ENCODE measurements around the gene EML4. TPM values are rescaled to one million over a fixed set of nuclear protein-coding genes. Genes with fewer than 3 reads are reported as not detected.
"Not testable (repeated sequence)": the region's sequence is repeated elsewhere in the genome, so short reads cannot be mapped to it uniquely, and the experiment has no call there.

Gene EML4
- total and polyA plus RNA-seq, 9 donors = 26.0 to 36.9 (median 29.0) TPM

DNA sequence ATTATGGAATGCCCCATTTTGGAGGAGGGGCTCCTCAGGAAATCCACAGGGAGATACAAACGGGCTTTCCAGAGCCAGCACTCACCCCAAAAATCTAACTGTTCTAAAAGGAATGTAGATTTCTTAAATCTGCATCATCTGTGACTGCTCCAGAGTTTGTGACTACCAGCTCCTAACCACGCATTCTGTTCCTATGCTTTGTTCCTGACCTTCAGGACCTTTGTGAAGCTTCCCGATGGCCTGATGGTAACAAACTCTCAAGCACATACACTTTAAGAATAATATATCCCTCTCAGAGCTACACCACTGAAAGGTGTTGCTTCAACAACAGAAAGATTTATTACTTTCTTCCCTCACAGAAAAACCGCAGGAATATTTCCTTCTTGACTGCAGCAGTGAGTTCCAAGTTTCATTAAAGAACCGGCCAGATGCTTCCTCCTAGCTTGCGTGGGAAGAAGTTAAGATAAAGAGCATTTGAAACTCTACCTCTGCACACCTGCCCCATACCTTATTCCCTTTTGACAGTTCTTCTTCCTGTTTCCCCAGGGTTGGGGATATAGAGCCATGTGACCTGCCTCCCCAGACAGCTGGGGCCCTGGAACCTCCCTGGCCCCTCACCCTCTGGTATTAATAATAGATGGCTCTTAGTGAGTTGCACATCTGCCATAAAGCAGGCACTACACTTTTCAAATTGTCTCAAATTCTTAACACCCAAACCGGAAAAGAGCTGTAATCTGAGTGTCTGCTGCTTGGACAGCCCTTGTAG lies 40.2 kb upstream of the EML4 start:
- H3K9me3 ChIP-seq (replicated peaks; ENCODE audit: control insufficient read depth, low read depth, low read length) = no peaks in the 10 kb centered on the region
- peaks cover 54% of the 10 kb centered on the region for H3K4me1 ChIP-seq (ENCODE audit: control insufficient read depth, insufficient read depth, low read length)

GRCh38 chr2:42129487-42129852 lies 39.7 kb upstream of the EML4 start:
- no peak for DNase-seq
- H3K4me1 ChIP-seq (ENCODE audit: control insufficient read depth, insufficient read depth, low read length) = peaks cover 54% of the 10 kb centered on the region
- no peak overlapping the region for H3K4me3 ChIP-seq (ENCODE audit: low read length)
- H3K9me3 ChIP-seq (replicated peaks; ENCODE audit: control insufficient read depth, low read depth, low read length) = no peaks in the 10 kb centered on the region
- no peak overlapping the region for H3K27ac ChIP-seq (ENCODE audit: low read length)
- no CpG with 5 or more reads among the region's 1 CpG for WGBS (ENCODE audit: insufficient coverage)
- no peaks in the 10 kb centered on the region for H3K36me3 ChIP-seq (ENCODE audit: control insufficient read depth, insufficient read depth, low read length)
- H3K27me3 ChIP-seq (ENCODE audit: control insufficient read depth, insufficient read depth, low read length) = no peaks in the 10 kb centered on the region

More for the DNA sequence above, 40.2 kb upstream of the EML4 start:
- WGBS (ENCODE audit: insufficient coverage) = 30% methylated on average over 3 of the region's 7 CpGs
- no peak overlapping the region for H3K4me3 ChIP-seq (ENCODE audit: low read length)
- peak; percentile 66 for DNase-seq
- H3K27ac ChIP-seq (ENCODE audit: low read length) = no peak overlapping the region
- H3K36me3 ChIP-seq (ENCODE audit: control insufficient read depth, insufficient read depth, low read length) = no peaks in the 10 kb centered on the region
- no peaks in the 10 kb centered on the region for H3K27me3 ChIP-seq (ENCODE audit: control insufficient read depth, insufficient read depth, low read length)

GRCh38 chr2:42129947-42130346 lies 39.2 kb upstream of the EML4 start:
- Histone ChIP-seq H3K36me3 (ENCODE audit: control insufficient read depth, insufficient read depth, low read length) (no peaks in the 10 kb centered on the region), H3K27ac (ENCODE audit: low read length) (no peak overlapping the region), H3K27me3 (ENCODE audit: control insufficient read depth, insufficient read depth, low read length) (no peaks in the 10 kb centered on the region), H3K9me3 (replicated peaks; ENCODE audit: control insufficient read depth, low read depth, low read length) (no peaks in the 10 kb centered on the region), H3K4me1 (ENCODE audit: control insufficient read depth, insufficient read depth, low read length) (peaks cover 53% of the 10 kb centered on the region), H3K4me3 (ENCODE audit: low read length) (no peak overlapping the region)
- WGBS (ENCODE audit: insufficient coverage) = no CpG with 5 or more reads among the region's 5 CpGs
- DNase-seq = no peak

DNA sequence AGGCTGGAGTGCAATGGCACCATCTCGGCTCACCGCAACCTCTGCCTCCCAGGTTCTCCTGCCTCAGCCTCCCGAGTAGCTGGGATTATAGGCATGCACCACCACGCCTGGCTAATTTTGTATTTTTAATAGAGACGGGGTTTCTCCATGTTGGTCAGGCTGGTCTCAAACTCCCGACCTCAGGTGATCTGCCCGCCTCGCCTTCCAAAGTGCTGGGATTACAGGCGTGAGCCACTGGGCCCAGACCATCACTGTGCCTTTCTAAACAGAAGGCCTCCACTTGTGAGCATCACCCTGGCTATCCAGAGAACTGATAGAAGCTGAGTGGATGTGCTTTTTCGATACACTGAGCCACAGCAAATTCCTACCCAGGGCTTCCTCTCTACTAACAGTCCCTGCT lies 38.3 kb upstream of the EML4 start:
- WGBS (ENCODE audit: insufficient coverage) = no CpG with 5 or more reads among the region's 10 CpGs
- not testable (repeated sequence) for DNase-seq
- peaks cover 46% of the 10 kb centered on the region for H3K4me1 ChIP-seq (ENCODE audit: control insufficient read depth, insufficient read depth, low read length)

GRCh38 chr2:42132191-42132965 lies 36.8 kb upstream of the EML4 start:
- peak; percentile 68 for DNase-seq
- Histone ChIP-seq H3K4me1 (ENCODE audit: control insufficient read depth, insufficient read depth, low read length) (peaks cover 47% of the 10 kb centered on the region), H3K36me3 (ENCODE audit: control insufficient read depth, insufficient read depth, low read length) (no peaks in the 10 kb centered on the region), H3K9me3 (replicated peaks; ENCODE audit: control insufficient read depth, low read depth, low read length) (no peaks in the 10 kb centered on the region), H3K27me3 (ENCODE audit: control insufficient read depth, insufficient read depth, low read length) (no peaks in the 10 kb centered on the region), H3K4me3 (ENCODE audit: low read length) (no peak overlapping the region), H3K27ac (ENCODE audit: low read length) (peak overlapping the region; percentile 83)
- 6% methylated on average over 2 of the region's 8 CpGs for WGBS (ENCODE audit: insufficient coverage)

More for the DNA sequence above, 38.3 kb upstream of the EML4 start:
- not testable (repeated sequence) for H3K4me3 ChIP-seq (ENCODE audit: low read length); H3K36me3 ChIP-seq (ENCODE audit: control insufficient read depth, insufficient read depth, low read length); H3K27ac ChIP-seq (ENCODE audit: low read length); H3K27me3 ChIP-seq (ENCODE audit: control insufficient read depth, insufficient read depth, low read length); H3K9me3 ChIP-seq (replicated peaks; ENCODE audit: control insufficient read depth, low read depth, low read length)

DNA sequence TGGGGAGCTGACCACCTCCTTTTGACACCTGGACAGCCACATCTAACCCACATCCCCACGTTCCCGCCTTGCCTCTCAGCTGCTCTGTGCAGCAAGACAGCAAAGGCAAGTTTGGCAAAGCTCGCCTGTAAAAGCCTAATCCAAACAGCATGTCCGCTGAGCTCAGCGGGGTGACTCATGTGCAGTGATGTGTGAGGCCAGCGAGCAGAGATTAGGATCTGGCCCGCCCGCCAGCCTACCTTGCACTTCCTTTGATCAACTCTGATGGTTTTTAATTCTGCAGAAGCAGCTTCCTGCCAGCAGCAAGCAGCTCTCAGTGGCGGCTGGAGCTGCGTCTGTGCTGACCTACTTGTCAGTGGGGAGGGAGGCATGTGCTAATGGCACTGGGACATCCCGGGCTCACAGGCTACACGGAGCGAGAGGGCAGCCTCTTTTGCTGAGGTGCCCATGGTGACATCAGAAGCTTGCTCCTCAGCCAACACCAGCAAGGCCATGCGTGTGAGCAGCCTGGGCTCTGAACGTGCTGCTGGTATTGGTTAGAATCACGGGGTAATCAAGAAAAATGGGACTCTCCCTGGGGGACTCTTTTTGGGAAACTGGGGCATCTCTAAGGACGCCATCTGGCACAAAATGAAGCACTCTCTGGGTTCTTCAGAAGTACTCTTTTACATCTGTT lies 36.0 kb upstream of the EML4 start:
- Histone ChIP-seq H3K9me3 (replicated peaks; ENCODE audit: control insufficient read depth, low read depth, low read length) (no peaks in the 10 kb centered on the region), H3K4me3 (ENCODE audit: low read length) (peak overlapping the region; percentile 6), H3K4me1 (ENCODE audit: control insufficient read depth, insufficient read depth, low read length) (peaks cover 49% of the 10 kb centered on the region), H3K27ac (ENCODE audit: low read length) (peak overlapping the region; percentile 83), H3K36me3 (ENCODE audit: control insufficient read depth, insufficient read depth, low read length) (no peaks in the 10 kb centered on the region), H3K27me3 (ENCODE audit: control insufficient read depth, insufficient read depth, low read length) (no peaks in the 10 kb centered on the region)
- DNase-seq = peak; percentile 94
- WGBS (ENCODE audit: insufficient coverage) = 5% methylated on average over 15 of the region's 17 CpGs

GRCh38 chr2:42133771-42134195 lies 35.4 kb upstream of the EML4 start:
- H3K9me3 ChIP-seq (replicated peaks; ENCODE audit: control insufficient read depth, low read depth, low read length) = no peaks in the 10 kb centered on the region
- 85% methylated on average over 5 of the region's 11 CpGs for WGBS (ENCODE audit: insufficient coverage)
- no peaks in the 10 kb centered on the region for H3K27me3 ChIP-seq (ENCODE audit: control insufficient read depth, insufficient read depth, low read length)
- peaks cover 48% of the 10 kb centered on the region for H3K4me1 ChIP-seq (ENCODE audit: control insufficient read depth, insufficient read depth, low read length)
- no peak overlapping the region for H3K27ac ChIP-seq (ENCODE audit: low read length)
- H3K36me3 ChIP-seq (ENCODE audit: control insufficient read depth, insufficient read depth, low read length) = no peaks in the 10 kb centered on the region
- DNase-seq = no peak
- H3K4me3 ChIP-seq (ENCODE audit: low read length) = no peak overlapping the region

DNA sequence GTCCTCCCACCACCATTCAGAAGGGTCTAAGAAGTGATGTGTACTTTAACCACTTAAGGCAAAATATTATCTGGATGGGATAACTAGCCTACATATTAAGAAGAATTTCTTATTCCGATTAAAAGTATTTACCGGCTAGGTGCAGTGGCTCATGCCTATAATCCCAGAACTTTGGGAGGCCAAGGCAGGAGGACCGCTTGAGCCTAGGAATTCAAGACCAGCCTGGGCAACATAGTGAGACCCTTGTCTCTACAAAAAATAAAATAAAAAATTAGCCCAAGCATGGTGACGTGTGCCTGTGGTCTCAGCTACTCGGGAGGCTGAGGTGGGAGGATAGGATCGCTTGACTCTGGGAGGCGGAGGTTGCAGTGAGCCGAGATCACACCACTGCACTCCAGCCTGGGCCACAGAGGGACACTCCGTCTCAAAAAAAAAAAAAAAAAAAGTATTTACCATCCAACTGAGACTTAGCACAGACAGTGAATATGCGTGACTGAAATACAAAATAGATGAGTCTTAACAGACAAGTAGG lies 34.7 kb upstream of the EML4 start:
- H3K36me3 ChIP-seq (ENCODE audit: control insufficient read depth, insufficient read depth, low read length); H3K27me3 ChIP-seq (ENCODE audit: control insufficient read depth, insufficient read depth, low read length); H3K27ac ChIP-seq (ENCODE audit: low read length); H3K9me3 ChIP-seq (replicated peaks; ENCODE audit: control insufficient read depth, low read depth, low read length); H3K4me3 ChIP-seq (ENCODE audit: low read length); DNase-seq: not testable (repeated sequence)
- peaks cover 48% of the 10 kb centered on the region for H3K4me1 ChIP-seq (ENCODE audit: control insufficient read depth, insufficient read depth, low read length)
- WGBS (ENCODE audit: insufficient coverage) = 100% methylated on average over 1 of the region's 10 CpGs

DNA sequence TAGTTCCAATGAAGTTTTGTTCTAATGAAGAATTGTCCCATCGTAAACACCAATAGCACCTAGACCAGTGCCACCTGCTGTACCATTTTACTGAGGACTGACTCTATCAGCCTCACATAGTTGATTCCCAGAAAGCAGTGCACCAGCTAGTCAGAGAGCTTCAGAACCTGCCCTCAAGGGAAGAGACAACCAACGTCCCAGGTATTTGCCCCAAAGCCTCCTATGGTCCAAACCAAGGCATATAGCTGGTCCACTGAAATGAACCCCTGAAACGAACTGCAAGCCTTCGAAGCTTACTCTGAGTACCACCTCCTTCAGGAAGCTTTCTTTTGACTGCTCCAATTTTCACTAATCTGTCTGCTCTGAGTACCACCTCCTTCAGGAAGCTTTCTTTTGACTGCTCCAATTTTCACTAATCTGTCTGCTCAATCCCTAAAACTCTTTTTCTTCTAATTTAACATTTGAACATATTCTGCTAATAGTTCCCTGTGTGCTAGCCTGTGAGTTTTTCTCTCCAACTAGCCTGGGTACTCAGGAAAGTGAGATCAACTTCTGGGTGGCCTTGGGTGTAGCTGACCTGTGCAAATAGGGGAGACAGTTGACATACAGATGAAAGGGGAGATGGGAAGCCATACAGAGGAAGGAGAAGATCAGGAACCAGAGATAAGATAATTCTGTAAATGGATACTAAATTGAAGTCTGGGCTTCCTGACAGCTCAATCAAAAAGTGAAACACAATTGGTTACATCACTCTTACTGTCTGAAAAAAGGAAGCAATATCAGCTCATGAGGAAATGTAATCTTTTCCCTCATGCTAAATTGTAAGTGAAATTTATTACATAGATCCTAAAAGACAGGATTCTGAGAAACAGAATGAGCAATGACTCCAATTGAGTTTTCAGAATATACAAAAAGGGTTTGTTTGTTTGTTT lies 33.5 kb upstream of the EML4 start:
- H3K36me3 ChIP-seq (ENCODE audit: control insufficient read depth, insufficient read depth, low read length) = no peaks in the 10 kb centered on the region
- no peak overlapping the region for H3K4me3 ChIP-seq (ENCODE audit: low read length)
- H3K9me3 ChIP-seq (replicated peaks; ENCODE audit: control insufficient read depth, low read depth, low read length) = no peaks in the 10 kb centered on the region
- DNase-seq = peak; percentile 30
- H3K4me1 ChIP-seq (ENCODE audit: control insufficient read depth, insufficient read depth, low read length) = peaks cover 54% of the 10 kb centered on the region
- WGBS (ENCODE audit: insufficient coverage) = 85% methylated on average over 3 of the region's 4 CpGs
- no peaks in the 10 kb centered on the region for H3K27me3 ChIP-seq (ENCODE audit: control insufficient read depth, insufficient read depth, low read length)
- H3K27ac ChIP-seq (ENCODE audit: low read length) = no peak overlapping the region

All from muscle of leg (tissue), 11 donors.